GM12864 (cell line): ENCODE data around the gene RAB11FIP5.

Experiments
- DNase-seq: peaks from one replicate; pipeline ENCODE4 v3.0.0-alpha.2; 2011; ENCODE audit warnings: low read depth
- H3K4me3 ChIP-seq: 2 replicates; pipeline ENCODE4 v1.5.1; 2011; ENCODE audit warnings: mild to moderate bottlenecking, low read depth, low read length, control low read depth
- TF ChIP-seq, protein P1 (sequence below): IDR thresholded peaks from 2 replicates; pipeline ENCODE4 v1.5.1; 2011; ENCODE audit warnings: low read depth, mild to moderate bottlenecking, moderate library complexity, low read length, control low read depth, inconsistent platforms; ENCODE audit errors: missing control alignments

The RAB11FIP5 gene, protein sequence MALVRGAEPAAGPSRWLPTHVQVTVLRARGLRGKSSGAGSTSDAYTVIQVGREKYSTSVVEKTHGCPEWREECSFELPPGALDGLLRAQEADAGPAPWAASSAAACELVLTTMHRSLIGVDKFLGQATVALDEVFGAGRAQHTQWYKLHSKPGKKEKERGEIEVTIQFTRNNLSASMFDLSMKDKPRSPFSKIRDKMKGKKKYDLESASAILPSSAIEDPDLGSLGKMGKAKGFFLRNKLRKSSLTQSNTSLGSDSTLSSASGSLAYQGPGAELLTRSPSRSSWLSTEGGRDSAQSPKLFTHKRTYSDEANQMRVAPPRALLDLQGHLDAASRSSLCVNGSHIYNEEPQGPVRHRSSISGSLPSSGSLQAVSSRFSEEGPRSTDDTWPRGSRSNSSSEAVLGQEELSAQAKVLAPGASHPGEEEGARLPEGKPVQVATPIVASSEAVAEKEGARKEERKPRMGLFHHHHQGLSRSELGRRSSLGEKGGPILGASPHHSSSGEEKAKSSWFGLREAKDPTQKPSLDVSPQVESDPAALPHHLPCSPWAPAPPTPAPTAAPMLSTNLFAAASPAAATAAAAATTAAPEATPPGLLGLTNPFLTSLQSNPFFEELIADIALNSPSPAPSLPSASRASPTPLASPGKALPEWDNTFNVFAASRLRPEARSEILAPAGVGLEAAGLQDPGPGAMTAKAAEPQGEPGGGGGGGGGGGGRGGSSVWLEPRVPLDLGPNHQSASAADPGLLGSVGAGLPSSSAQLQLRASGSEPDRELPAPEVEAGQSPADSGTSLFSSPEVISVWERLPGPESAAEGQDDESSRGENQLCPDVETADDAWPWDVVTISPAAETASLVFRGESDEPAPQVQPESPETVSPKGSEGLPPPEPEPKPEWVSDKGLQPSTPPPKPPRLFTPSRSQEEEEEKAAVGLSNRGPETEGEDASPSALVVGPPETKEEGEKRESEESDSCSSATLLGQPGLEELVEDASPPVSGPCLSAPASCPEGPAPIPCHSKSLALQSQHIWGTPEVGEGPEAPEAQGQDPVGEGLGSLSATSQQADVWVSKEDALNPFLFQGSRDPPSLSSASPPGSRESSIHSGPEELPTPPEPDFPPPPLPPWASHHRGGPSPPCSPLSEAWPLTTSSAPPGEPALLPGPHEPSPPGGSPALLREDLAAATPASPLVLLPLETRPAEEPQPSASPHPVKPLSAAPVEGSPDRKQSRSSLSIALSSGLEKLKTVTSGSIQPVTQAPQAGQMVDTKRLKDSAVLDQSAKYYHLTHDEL (N-terminal part only)

DNA sequence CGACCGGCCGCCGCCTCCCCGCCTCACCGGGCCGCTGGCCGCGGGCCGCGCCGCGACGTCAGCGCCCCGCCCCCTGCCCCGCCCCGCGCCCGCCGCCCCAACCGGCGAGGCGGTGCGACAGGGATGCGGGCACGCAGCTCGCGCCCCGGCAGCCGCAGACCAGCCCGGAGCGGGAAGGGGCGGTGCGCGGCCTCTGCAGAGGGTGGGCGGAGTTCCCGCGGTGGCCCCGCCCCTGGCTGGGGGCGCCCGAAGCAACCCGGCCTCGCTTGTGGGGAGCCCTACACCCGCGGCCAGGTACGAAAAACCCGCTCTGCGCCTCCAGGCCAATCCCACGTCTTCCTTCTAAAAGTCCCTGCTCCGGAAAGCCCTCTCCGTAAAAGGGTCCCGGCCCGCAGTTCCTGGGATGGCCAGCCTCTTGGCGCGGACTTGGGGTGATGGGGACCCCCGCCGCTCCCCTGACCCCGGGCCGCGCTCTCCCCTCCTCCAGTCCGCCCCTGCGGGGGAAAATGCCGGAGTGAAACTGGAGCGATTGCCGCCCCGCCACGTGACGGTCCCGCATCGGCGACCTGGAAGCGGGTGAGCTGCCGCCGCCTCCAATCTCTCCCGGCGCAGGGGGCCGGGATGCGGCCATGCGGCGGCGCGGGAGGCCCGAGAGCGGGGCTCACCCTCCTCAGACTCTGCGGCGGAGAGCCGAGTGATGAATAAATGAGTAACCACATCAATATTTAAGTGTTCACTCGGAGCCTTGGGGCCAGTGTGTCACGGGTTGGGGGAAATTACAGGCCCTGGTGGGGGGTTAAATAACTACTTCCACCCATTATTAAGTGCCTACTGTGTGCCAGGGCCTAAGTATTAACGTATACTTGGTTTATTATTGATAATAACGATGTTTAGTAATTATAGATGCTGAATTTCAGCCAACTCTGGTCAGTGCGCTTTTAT, at the start of gene RAB11FIP5:
Gene RAB11FIP5, minus strand, starts transcription at position 36 of the 942 bp plus-strand sequence. CDS start 171 bp downstream, outside the sequence.
- H3K4me3 ChIP-seq, result peak within 1 kb of the TSS; percentile 47
- TF ChIP-seq, protein P1, sequence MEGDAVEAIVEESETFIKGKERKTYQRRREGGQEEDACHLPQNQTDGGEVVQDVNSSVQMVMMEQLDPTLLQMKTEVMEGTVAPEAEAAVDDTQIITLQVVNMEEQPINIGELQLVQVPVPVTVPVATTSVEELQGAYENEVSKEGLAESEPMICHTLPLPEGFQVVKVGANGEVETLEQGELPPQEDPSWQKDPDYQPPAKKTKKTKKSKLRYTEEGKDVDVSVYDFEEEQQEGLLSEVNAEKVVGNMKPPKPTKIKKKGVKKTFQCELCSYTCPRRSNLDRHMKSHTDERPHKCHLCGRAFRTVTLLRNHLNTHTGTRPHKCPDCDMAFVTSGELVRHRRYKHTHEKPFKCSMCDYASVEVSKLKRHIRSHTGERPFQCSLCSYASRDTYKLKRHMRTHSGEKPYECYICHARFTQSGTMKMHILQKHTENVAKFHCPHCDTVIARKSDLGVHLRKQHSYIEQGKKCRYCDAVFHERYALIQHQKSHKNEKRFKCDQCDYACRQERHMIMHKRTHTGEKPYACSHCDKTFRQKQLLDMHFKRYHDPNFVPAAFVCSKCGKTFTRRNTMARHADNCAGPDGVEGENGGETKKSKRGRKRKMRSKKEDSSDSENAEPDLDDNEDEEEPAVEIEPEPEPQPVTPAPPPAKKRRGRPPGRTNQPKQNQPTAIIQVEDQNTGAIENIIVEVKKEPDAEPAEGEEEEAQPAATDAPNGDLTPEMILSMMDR, result no peak
- DNase-seq, result no peak

DNA sequence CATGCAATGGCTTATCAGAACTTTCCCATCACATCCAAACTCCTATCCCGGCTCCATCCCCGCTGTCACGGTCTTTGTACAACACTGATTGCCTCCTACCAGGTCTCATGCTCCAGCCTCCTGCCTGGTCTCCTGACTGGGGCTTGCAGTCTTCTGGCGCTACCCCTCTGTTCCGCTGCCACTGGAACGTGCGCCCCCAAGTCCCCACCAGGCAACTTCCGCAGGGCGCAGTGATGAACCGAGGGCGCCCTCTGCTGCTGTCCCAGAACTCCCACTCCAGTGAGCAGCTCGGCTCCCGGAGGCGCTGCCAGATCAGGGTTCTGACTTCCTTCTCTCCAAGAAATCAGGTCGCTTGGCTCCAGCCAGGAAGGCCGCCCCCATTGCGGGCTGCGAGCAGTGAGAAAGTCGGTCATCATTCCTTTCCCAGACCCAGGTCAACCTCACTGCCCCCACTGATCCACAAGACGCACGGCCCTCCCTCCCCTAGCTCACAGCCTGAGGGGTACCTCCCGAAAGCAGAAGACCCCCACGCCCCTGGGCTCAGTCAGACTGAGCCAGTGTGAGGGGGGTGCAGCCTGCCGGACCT, 43.9 kb upstream of the RAB11FIP5 start:
- TF ChIP-seq, protein P1, result peak; percentile 22
- no peak overlapping the region for H3K4me3 ChIP-seq
- no peak for DNase-seq

DNA sequence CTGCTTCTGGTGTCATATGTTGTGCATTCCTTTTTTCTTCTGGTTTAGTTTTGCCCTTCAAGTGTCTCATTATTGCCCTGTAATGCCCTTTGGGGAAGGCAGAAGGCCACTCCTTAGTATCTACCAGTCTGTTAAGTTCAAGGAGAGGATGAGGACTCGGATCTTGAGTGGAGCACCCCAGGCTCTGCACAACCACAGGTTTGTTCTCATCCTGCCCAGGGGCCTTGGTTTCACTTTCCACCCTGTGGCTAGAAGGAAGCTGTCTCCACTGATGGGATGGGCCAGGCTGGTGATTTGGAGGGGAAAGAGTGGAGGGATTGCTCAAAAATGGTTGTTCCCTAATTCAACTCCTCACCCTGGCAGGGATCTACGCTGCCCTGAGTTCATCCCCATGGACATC, 30.2 kb upstream of the RAB11FIP5 start:
- TF ChIP-seq, protein P1, result no peak
- H3K4me3 ChIP-seq, result no peak overlapping the region
- no peak for DNase-seq

DNA sequence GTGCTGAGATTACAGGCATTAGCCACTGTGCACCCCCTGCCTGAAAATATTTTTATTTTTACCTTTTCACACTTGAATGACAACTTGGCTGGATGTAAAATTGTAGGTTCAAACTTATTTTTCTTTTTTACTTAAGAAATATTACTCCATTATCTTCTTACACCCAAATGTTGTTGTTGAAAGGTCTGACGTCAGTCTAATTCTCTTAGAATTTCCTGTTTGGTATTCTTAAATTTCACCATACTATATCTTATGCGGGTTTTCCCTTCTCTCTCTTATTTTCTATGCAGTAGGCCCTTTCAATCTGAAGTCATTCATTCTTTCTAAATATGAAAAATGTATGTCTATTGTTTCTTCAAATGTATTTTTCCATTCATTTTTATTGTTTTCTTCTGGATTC, 29.1 kb upstream of the RAB11FIP5 start:
- H3K4me3 ChIP-seq, result no peak overlapping the region
- no peak for DNase-seq
- TF ChIP-seq, protein P1, result no peak

DNA sequence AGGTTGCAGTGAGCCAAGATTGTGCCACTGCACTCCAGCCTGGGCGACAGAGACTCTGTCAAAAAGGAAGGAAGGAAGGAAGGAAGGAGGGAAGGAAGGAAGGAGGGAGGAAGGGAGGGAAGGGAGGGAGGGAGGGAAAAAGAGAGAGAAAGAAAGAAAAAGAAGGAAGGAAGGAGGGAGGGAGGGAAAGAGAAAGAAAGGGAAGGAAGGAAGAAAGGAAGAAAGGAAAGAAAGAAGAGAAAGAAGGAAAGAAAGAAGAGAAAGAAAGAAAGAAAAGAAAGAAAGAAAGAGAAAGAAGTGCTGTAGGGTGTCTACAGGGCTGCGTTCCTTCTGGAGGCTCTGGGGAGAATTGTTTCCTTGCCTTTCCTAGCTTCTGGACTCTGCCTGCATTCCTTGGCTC, 22.5 kb upstream of the RAB11FIP5 start:
- DNase-seq, result no peak
- no peak overlapping the region for H3K4me3 ChIP-seq
- TF ChIP-seq, protein P1, result no peak
